Heart right ventricle (tissue), 16 donors: Measurements from ENCODE around the gene CCNB3. TPM values are rescaled to one million over a fixed set of nuclear protein-coding genes. Genes with fewer than 3 reads are reported as not detected.

ENCODE experiments used
- ATAC-seq, 8 donors: fragments of 200-7000 bp; cut with Tn5 transposase; one replicate each; pipeline ENCODE4 v1.9.1; 2020; ENCODE audit warnings: mild to moderate bottlenecking in 8 of 8, moderate library complexity in 8 of 8, moderate number of reproducible peaks in 1 of 8
- DNase-seq, 2 donors: peaks; one replicate each; pipeline ENCODE4 v3.0.0-alpha.2; 2020
- H3K27ac ChIP-seq, 10 donors: fragments of 200-600 bp; sonication (generic) in 2 of 10; one replicate each; pipeline versions ENCODE4 v1.5.0 to v1.8.0; 2020 to 2022; ENCODE audit warnings: mild to moderate bottlenecking in 3 of 10
- H3K27me3 ChIP-seq, 7 donors: fragments of 200-600 bp; one replicate each; pipeline ENCODE4 v1.8.0; 2021 to 2022; ENCODE audit warnings: mild to moderate bottlenecking in 2 of 7
- H3K36me3 ChIP-seq, 9 donors: fragments of 200-600 bp; sonication (generic) in 1 of 9; one replicate each; pipeline versions ENCODE4 v1.5.0 to v1.8.0; 2020 to 2022; ENCODE audit warnings: mild to moderate bottlenecking in 2 of 9
- H3K4me1 ChIP-seq, 9 donors: fragments of 200-600 bp; sonication (generic) in 1 of 9; one replicate each; pipeline versions ENCODE4 v1.5.0 to v1.8.0; 2020 to 2022; ENCODE audit warnings: mild to moderate bottlenecking in 4 of 9
- H3K4me3 ChIP-seq, 10 donors: fragments of 200-600 bp; sonication (generic) in 2 of 10; one replicate each; pipeline versions ENCODE4 v1.5.0 to v1.8.0; 2020 to 2022; ENCODE audit warnings: mild to moderate bottlenecking in 7 of 10, moderate library complexity in 2 of 10
- H3K9me3 ChIP-seq, 11 donors: fragments of 200-600 bp in 10 of 11; sonication (generic) in 2 of 11; one replicate each; pipeline versions ENCODE4 v1.5.0 to v1.8.0; 2013 to 2022; ENCODE audit warnings: mild to moderate bottlenecking in 2 of 11, control low read depth in 1 of 11, moderate library complexity in 1 of 11
- CTCF ChIP-seq, 9 donors: fragments of 200-600 bp; sonication (generic) in 2 of 9; IDR thresholded peaks; one replicate each; pipeline versions ENCODE4 v1.5.0 to v1.8.0; 2021 to 2022; ENCODE audit warnings: antibody characterized with exemption in 9 of 9, mild to moderate bottlenecking in 5 of 9, moderate library complexity in 1 of 9
- WGBS, 2 donors: extraction: QIAGEN DNeasy Blood & Tissue Kit; methylation state at CpG; one replicate each; pipeline ENCODE4 v1.1.7; 2013; ENCODE audit warnings: inconsistent platforms in 1 of 2; 5-methylcytosine and 5-hydroxymethylcytosine counted together
- intact Hi-C, 10 donors: fragments of 100-400 bp; cut with DNase I; formaldehyde crosslinking; loops; one replicate each; pipeline versions ENCODE4 v1.11.1 to v1.14.2; 2022
- long read RNA-seq, 3 donors: library from polyadenylated mRNA; unstranded; transcript quantifications; one replicate each; pipeline ENCODE4 v2.0.0, GENCODE V29; 2020 to 2021
- polyA plus RNA-seq, 2 donors: library from polyadenylated mRNA; stranded (reverse); fragments of 200-250 nt; gene quantifications; one replicate each; pipeline ENCODE4 v1.2.3, GENCODE V29; 2013
- total RNA-seq, 10 donors: library from RNA; stranded (reverse); fragmentation: NEBNext Ultra II Directional in 3 of 10; extraction: Animal tissue kit (Norgen Biotek cat#: 25700) in 3 of 10; gene quantifications; one replicate each; pipeline versions ENCODE4 v1.2.1 to v1.2.4, GENCODE V29; 2021 to 2023
- donor health status: Arrhythmogenic right ventricular cardiomyopathy.
- donor health status: ischemic (EF 13 %, LVEDD 7.1; RV severe dilation, severe dysfunction).
- donor health status: healthy with polysubstance abuse.
- donor health status: DM: no; HTN: yes; CAD: no.
- donor health status: DM: no; HTN: no; CAD: no.
- donor health status: ischemic (EF 25% LVEDD 6.9; RV normal size, moderate dysfunction).
- donor health status: ischemic (EF 25% LVEDD 5.7; RV mildly dilated, moderate dysfunction).
- donor health status: healthy.
- donor health status: DM: yes; HTN: yes; CAD: no.
- donor health status: Ischemic cardiomyopathy.
- donor health status: ischemic (EF 35%, LVEDD 5.7; RV mildly dilated, moderate dysfunction).
- donor health status: nonischemic (EF 11% LVEDD 7.7; RV severe dilation, severe dysfunction).
- donor health status: DM: yes; HTN: yes; CAD: no.
- donor health status: PGD.
- donor health status: ischemic (EF 29% LVEDD 5.4; RV normal size, mild dysfunction).
- donor health status: nonischemic (EF 23%, LVEDD 6.1; RV moderate dilation, normal function).

Gene CCNB3
- total RNA-seq (under 1 TPM in 8 of 10 donors, not detected in 2; 0.06 to 0.42 (median 0.19) TPM), polyA plus RNA-seq (under 1 TPM in 1 of 2 donors, not detected in 1; 0.12 TPM)
- long read RNA-seq, donor 1: 0 reads
- long read RNA-seq, donor 2: 0 reads
- long read RNA-seq, donor 3: 0 reads

- 0 to 1% methylated on average over 16 to 19 of the region's 19 CpGs for WGBS, 2 donors
- peak within 1 kb of the TSS in 4 of 10 donors; percentile 21 to 71 (median 34) for H3K27ac ChIP-seq
Observed at GRCh38 chrX:50204364-50204899, at the start of gene CCNB3. Gene CCNB3 (plus strand): TSS chrX:50204765. CDS start chrX:50285164, 80,399 bp downstream.

GRCh38 chrX:50157545-50158135 lies 46.9 kb upstream of the CCNB3 start:
- Histone ChIP-seq H3K4me3 (no peak overlapping the region), H3K27ac (no peak overlapping the region), H3K9me3 (no peaks in the 10 kb centered on the region), H3K36me3 (no peaks in the 10 kb centered on the region), H3K4me1 (no peaks in the 10 kb centered on the region), H3K27me3 (peaks cover 0 to 7% (median 0%) of the 10 kb centered on the region in 7 donors)
- 43 to 51% methylated on average over 4 of the region's 4 CpGs for WGBS, 2 donors
- ATAC-seq (no peak), DNase-seq (no peak)
- TF ChIP-seq CTCF (IDR thresholded peaks at IDR 0.05): no peak
- intact Hi-C loops: no loop called here

More at GRCh38 chrX:50204364-50204899, at the start of gene CCNB3:
- intact Hi-C loops: loop anchor here in 3 of 10 donors (2.0 to 5.0 kb wide), 2 partner anchors 104 to 287 kb away; no protein-coding TSS in a partner anchor
- peaks cover 0 to 8% (median 0%) of the 10 kb centered on the region in 7 donors for H3K27me3 ChIP-seq
- TF ChIP-seq CTCF (IDR thresholded peaks at IDR 0.05): peak; percentile 33 to 71 (median 65)
- ATAC-seq: peak; percentile 85 to 96 (median 94)
- H3K36me3 ChIP-seq: no peaks in the 10 kb centered on the region
- H3K4me1 ChIP-seq: peaks cover 0 to 7% (median 0%) of the 10 kb centered on the region in 9 donors
- no peaks in the 10 kb centered on the region for H3K9me3 ChIP-seq
- DNase-seq: peak; percentile 64 to 67
- H3K4me3 ChIP-seq: peak within 1 kb of the TSS in 9 of 10 donors; percentile 19 to 46 (median 36)

GRCh38 chrX:50158593-50158992 lies 46.0 kb upstream of the CCNB3 start:
- H3K36me3 ChIP-seq: no peaks in the 10 kb centered on the region
- H3K27me3 ChIP-seq: peaks cover 0 to 3% (median 0%) of the 10 kb centered on the region in 7 donors
- WGBS, 2 donors: 74 to 80% methylated on average over 1 of the region's 1 CpG
- ATAC-seq (no peak), DNase-seq (no peak)
- no peak overlapping the region for H3K27ac ChIP-seq
- no peak overlapping the region for H3K4me3 ChIP-seq
- TF ChIP-seq CTCF (IDR thresholded peaks at IDR 0.05): no peak
- H3K9me3 ChIP-seq: no peaks in the 10 kb centered on the region
- intact Hi-C loops: no loop called here
- H3K4me1 ChIP-seq: no peaks in the 10 kb centered on the region

- no peaks in the 10 kb centered on the region for H3K9me3 ChIP-seq
- H3K27me3 ChIP-seq: peaks cover 0 to 2% (median 0%) of the 10 kb centered on the region in 7 donors
- TF ChIP-seq CTCF (IDR thresholded peaks at IDR 0.05): no peak
- H3K27ac ChIP-seq: no peak overlapping the region
- ATAC-seq (no peak), DNase-seq (no peak)
- no peak overlapping the region for H3K4me3 ChIP-seq
- H3K4me1 ChIP-seq: no peaks in the 10 kb centered on the region
- 67 to 71% methylated on average over 3 of the region's 3 CpGs for WGBS, 2 donors
- no peaks in the 10 kb centered on the region for H3K36me3 ChIP-seq
- intact Hi-C loops: no loop called here
Observed at GRCh38 chrX:50161127-50161526, 43.4 kb upstream of the CCNB3 start.
